D721Med (cell line): ENCODE data around the gene BTRC.

Experiments used
- DNase-seq: peaks from one replicate; pipeline ENCODE4 v3.0.0; 2011; ENCODE audit warnings: low spot score; ENCODE audit not compliant: insufficient read length
- FAIRE-seq: peaks from 2 replicates; lab custom pipeline; 2011; peaks lifted over from hg19 to GRCh38; lab: Jason Lieb, UNC
- TF ChIP-seq, protein P1 (sequence below): IDR thresholded peaks from 2 replicates; pipeline ENCODE4 v1.5.1; 2012; ENCODE audit warnings: mild to moderate bottlenecking, control low read depth; ENCODE audit not compliant: insufficient read depth; ENCODE audit errors: missing control alignments

BTRC gene

DNA sequence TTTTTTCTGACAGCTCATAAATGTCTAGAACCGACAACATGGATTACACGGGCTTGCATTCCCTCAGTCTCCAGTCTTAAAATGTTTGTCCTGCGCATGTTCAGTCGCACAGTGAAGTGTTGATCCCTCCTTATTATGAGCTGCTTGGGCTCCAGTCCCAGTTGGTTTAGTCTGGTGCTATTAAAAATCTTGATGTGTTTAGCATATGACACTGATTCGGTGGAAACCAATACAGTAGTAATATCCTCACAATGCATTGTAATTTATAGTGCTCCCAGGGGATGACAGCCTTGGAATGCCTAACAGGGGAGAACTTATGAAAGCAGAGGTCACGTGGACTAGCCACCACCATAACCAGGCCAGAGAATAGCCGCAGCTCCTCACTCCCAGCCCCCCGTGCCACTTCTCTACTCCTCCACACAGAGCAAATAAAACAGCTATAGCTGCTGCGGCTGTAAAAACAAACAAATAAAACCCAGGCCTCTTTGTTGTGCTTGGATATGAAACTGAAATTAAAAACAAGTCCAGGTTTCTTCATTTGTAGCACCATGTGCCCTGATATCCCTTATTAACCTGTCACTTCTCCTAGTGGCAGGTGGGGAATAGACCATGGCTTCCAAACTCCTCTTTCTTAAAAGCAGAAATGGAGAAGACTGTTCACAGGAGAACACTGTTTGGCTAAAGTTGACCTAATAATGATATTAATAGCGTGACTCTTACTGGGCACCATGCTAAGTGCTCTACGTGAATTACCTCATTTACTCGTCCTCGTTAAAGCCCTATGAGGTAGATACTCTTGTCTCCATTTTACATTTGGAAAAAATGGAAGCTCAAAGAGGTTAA, 241.8 kb downstream of the BTRC start:
- DNase-seq (no peak), FAIRE-seq (peak; percentile 21)
- TF ChIP-seq, protein P1, sequence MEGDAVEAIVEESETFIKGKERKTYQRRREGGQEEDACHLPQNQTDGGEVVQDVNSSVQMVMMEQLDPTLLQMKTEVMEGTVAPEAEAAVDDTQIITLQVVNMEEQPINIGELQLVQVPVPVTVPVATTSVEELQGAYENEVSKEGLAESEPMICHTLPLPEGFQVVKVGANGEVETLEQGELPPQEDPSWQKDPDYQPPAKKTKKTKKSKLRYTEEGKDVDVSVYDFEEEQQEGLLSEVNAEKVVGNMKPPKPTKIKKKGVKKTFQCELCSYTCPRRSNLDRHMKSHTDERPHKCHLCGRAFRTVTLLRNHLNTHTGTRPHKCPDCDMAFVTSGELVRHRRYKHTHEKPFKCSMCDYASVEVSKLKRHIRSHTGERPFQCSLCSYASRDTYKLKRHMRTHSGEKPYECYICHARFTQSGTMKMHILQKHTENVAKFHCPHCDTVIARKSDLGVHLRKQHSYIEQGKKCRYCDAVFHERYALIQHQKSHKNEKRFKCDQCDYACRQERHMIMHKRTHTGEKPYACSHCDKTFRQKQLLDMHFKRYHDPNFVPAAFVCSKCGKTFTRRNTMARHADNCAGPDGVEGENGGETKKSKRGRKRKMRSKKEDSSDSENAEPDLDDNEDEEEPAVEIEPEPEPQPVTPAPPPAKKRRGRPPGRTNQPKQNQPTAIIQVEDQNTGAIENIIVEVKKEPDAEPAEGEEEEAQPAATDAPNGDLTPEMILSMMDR: no peak

DNA sequence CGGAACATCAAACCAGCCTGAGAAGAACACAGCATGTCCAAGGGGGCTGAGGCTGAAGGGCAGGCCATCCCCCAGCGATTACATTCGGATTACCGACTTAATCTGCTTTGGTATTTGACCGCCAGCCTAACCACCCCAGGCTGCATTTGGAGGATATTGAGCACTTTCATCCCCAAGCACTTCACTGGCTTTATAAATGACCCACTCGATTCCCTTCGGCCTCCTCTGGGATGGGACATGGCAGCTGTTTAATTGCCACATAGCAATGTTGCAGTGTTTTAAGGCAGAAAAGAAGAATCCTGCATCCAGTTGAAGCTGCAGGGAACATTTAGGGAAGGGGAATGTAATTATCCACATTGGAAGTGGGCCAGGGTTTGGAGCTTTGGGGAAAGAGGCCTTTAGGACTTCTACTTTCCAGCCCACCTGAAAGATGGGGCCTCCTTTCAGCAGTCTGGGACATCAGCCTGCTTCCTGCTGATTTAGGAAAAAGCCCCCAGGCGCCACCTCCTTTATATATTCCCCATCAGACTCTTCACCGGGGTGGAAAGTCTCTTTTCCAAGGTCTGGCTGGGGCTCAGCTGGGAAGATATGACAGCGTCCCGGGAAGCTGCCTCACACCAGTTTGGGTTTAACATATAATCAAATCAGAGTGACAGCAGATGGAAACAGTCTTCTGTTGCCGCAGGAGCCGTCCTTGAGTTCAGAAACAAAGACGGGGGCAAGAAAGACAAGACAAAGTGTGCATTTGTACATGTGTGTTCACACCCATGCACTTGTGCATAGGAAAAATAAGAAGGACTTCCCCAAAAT, 243.3 kb downstream of the BTRC start:
- DNase-seq: no peak
- FAIRE-seq: peak; percentile 90
- TF ChIP-seq, protein P1: no peak

DNA sequence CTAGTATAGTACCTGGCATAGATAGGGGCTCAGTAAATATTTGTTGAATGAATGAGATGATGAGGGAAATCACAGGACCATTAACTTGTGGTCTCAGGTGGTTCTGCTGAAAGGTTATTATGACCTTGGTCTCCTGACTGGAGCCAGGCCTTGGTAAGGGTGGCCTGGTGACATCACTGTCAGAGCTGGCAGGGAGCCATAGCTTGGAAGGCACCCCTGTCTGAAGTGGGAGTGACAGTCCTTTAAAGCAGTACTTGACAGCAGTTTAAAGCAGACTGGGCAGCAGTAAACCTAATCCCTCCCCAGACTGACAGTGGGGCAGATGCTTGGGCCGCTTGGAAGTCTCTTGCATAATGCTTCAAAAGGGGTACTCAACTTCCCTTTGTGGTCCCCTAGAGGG, 247.6 kb downstream of the BTRC start:
- DNase-seq (no peak), FAIRE-seq (no peak)
- TF ChIP-seq, protein P1: no peak

DNA sequence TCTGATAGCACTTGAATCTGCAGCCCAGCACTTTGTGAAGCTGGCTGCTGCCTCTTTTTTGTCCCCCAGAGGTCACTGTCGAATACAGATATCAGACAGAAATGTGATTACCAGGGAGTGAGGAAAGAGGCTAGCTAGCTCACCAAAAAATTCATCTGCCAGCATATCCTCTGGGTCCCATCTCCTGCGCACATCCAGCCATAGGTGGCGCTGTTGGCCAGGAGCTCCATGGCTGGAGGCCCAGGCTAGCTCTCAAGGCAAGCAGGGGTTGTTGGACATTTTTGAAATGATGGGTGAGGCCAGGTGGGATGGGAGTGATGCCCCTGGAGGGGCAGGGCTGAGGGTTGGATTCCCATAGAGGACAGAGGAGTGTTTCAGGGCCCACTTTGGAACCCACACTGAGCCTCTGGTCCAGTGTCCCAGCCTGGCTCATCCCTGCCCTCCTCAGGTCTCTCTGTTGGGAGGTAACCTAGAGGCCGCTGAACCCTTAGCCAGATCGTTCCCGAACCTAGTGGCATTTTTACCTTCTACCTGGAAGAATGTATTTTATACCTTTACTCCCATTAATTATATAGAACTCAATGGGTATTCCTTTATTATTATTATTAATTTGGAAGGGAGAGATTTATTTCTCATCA, 248.9 kb downstream of the BTRC start:
- DNase-seq (peak; percentile 70), FAIRE-seq (no peak)
- TF ChIP-seq, protein P1: peak; percentile 97
